Activated T-helper 9 cell treated with anti-CD3 and anti-CD28 coated beads, Interleukin-2, amount 50 U/mL, for 16 hours (primary cell): ENCODE data around the gene TMEM190.
"Not testable (repeated sequence)": the region's sequence is repeated elsewhere in the genome, so short reads cannot be mapped to it uniquely, and the experiment has no call there.

Source experiments
- DNase-seq: peaks from one replicate; pipeline ENCODE4 v3.0.0-alpha.2; 2020; ENCODE audit warnings: low read depth

TMEM190 gene

DNA sequence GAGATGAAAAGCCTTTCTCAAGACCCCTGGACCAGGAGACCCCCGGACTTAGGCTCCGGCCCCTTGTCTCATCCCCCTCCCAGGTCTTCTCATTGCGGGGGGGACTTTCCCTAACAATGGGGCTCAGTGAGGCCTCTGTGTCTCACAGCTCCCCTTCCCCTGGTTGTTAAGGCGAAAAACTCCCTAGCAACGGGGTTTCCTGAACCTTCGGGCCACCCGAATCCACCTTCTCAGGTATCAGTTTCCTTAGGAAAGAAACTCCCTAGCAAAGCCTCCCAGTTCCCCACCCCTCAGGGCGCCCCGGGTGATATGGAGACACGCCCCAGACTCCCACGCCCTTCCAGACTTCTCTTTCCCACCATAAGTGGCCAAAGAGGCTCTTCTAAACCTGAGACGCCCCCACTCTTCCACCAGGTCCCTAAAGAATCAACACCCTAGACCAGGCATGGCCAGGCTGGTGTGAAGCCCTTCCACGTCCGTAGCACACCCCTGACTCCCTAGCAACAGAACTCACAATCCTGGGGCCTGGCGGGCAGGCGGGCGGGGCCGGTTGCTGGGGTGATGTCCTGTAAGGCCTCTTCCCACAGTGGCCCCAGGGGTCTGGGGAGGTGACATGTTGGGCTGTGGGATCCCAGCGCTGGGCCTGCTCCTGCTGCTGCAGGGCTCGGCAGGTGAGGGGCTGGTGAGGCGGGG is at the start of gene TMEM190:
Gene TMEM190 (plus strand): TSS at position 586 of the 693 bp plus-strand sequence. CDS start 28 bp downstream, at position 614.
- no peak for DNase-seq

DNA sequence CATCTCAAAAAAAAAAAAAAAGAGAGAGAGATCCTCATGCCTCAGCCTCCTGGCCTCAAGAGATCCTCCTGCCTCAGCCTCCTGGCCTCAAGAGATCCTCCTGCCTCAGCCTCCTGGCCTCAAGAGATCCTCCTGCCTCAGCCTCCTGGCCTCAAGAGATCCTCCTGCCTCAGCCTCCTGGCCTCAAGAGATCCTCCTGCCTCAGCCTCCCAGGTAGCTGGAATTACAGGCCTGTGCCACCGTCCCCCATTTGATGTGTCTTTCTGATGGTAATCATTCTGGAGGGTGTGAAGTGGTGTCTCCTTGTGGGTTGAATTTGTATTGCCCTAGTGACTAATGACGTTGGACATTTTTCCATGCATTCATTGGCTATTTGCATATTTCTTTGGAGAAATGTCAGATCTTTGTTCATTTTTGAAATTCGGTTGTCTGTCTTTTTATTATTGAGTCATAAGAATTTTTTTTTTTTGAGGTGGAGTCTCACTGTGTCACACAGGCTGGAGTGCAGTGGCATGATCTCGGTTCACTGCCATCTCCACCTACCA is 47.8 kb upstream of the TMEM190 start:
- DNase-seq = not testable (repeated sequence)

DNA sequence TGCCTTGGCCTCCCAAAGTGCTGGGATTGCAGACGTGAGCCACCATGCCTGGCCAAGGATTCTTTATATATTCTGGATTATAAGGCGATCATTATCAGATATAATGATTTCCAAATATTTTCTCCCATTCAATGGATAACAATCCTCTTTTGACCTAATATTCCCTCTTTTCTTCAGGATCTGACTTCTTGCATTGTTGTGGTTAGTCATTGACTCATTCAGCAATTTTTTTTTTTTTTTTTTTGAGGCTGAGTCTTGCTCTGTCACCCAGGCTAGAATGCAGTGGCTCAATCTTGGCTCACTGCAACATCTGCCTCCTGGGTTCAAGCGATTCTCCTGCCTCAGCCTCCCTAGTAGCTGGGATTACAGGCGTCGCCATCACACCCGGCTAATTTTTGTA is 46.8 kb upstream of the TMEM190 start:
- not testable (repeated sequence) for DNase-seq

DNA sequence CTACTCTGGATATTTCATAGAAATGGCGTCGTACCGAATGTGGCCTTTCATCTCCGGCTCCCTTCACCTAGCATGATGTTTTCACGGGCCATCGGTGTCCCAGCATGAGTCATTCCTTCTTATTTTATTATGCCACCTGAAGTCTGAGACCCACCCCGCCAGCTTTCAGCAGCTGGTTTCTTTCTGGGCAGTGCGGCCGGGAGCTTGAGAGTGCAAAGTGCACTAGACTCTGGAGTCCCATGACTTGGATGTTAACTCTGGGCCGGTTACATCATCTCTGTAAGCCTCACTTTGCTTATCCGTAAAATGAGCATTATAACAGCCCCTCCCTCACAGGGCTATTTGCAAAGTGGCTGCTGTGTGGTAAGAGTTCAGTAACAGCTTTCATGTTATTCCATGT is 42.8 kb upstream of the TMEM190 start:
- no peak for DNase-seq

DNA sequence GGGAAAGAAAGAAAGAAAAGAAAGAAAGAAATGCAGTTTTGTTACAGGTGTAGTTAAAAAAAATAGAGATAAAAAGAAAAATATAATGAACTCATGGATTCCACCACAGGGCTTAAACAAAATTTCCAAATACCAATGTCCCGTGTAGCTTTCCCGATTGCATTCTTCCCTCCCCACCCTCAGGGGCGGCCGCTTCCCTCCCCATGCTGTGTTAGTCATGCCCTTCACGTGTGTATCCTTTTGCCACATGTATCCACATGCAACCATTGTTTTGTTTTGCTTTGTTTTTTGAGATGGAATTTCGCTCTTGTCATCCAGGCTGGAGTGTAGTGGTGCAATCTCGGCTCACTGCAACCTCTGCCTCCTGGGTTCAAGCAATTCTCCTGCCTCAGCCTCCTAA is 40.5 kb upstream of the TMEM190 start:
- DNase-seq = no peak

DNA sequence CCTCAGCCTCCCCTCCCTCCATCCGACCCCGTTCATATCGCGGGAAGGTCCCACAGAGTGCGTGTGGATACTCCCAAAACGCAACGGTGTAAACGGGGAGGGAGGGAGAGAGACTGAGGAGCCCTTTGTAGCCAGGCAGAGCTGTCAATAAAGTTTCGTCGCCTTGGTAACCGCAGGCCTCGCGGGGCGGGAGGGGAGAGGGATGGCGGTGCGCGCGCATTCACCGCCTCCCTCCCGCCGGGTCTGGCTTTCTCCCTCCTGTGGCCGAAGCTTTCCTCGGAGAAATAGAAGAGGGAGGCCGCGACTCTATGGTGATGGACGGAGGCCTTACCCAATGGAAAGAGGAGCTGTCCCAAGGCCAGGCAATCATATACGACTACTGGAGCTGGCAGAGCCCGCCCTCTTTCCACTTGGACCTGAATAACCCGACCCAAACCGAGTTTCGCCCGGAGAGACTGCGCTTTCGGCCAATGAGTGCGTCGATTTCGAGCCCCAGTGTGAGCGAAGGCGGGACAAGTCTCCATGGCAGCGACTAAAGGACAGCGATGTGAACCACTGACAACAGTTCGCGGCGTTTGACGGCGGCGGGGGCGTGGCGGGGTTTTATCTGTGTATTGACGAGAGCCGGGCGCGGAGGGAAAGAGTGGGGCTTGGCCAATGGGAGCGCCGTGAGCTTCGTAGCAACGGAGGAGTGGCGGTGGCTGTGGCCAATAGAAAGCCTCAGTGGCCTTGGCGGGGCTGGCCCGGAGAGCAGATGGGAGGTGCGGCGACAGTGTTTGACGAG is 37.3 kb upstream of the TMEM190 start, which contains the start of gene KMT5C:
Gene KMT5C (plus strand): TSS at position 772 of the 784 bp plus-strand sequence. CDS start 2,061 bp downstream, outside the sequence.
- peak; percentile 100 for DNase-seq

DNA sequence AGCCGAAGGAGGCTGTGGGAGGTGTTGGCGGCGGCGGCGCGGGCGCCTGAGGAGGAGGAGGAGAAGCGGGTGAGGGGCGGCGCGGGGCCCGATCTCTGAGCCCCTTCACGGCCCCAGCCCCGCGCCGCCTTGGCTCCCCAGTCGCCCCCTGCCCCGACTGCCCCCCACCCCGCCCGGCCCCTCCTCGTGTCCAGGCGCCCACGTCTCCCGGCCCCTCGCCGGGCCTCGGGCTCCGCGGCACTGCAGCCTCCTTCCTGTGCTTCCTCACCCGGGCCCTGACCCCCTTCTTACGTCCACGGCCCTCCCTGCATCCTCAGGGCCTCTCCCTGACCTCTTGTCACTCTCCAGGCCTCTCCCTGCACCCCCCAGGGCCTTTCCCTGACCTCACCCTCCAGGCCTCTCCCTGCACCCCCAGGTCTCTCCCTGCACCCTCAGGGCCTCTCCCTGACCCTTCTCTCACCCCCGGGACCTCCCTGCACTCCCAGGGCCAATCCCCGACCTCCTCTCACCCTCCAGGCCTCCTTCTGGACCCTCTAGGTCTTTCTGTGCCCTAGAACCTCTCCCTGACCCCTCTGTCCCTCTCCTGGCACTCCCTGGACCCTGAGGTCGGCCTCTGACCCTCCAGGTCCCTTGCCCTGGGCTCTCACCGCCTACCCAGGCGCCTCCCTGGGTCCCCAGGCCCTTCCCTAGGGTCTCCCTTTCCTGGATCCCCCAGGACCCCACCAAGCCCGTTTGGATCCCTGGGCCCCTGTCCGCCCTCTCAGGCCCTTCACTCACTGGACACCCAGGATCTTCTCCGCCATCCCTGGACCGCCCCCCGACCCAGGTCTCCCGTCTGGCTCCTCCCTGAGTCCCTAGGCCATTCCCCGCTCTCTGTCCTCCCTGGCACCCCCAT is 36.5 kb upstream of the TMEM190 start:
- no peak for DNase-seq

DNA sequence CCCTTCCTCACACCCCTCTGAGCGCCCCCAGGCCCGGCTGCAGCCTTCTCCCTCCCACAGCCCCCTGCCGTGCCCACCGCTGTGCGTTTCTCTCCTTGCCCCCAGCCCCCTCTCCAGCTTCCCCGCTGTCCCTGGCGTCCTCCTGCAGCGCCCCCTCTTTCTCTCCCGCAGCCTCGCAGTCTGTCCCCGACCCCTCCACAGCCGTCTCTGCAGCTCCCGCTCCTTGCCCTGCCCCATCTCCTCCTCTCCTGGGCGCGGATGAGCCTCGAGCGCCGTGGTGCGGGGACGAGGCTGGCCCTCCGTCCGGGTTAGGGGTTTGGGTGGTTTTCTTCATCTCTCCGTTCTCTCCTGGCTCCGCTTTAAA is 35.9 kb upstream of the TMEM190 start:
- no peak for DNase-seq

DNA sequence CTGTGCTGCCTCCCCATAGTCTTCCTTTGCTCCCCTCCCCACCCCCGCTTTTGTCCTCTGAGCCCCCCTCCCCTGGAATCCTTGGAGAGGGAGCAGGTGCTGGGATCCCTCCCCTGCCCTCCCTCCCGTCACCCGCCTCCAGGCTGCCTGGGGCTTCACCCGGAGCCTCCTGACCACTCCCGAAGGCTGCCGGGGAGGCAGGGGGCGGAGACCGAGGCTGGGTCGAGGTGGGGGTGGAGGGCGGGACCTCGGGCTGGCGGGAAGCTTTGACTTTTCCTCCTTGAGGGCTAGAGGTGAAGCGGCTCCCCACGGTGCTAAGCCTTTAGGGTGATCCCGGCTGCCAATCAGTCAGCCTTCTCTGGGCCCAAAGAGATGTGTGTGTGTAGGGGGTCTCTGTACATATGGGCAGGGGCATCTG is 35.4 kb upstream of the TMEM190 start:
- peak; percentile 38 for DNase-seq

DNA sequence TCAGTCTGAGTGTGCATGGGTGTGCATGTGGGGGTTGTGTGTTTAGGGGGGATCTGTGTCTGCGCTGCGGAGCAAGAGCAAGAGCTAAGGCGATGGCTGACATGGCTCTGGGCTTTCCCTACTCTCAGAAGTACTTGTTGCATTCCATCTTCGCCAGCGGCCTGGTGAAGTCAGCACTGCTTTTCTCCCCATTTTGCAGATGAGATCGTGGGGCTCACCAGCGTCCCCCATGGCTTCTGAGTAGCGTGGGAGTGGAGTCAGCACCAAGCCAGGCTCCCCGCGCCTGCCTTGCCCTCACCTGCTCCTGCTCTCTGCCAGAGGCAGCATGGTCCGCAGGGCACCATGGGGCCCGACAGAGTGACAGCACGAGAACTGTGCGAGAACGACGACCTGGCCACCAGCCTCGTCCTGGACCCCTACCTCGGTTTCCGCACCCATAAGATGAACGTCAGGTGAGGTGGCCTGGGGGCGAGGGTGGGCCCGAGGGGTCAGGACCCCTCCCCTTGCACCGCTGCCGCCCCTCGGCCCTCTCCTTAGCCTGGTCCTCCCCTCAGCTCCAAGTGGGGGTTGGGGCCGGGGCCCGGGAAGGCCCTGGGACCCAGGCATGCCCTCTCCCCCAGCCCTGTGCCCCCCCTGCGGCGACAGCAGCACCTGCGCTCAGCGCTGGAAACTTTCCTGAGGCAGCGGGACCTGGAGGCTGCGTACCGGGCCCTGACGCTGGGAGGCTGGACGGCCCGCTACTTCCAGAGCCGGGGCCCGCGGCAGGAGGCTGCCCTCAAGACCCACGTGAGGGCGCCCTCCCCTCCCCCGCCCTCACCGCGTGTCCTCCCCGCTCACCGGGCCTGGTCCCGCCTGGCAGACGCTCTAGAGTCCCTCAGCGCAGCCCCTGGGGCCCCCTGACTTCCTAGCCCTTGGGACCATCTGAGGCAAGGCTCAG is 34.8 kb upstream of the TMEM190 start:
- DNase-seq = no peak

DNA sequence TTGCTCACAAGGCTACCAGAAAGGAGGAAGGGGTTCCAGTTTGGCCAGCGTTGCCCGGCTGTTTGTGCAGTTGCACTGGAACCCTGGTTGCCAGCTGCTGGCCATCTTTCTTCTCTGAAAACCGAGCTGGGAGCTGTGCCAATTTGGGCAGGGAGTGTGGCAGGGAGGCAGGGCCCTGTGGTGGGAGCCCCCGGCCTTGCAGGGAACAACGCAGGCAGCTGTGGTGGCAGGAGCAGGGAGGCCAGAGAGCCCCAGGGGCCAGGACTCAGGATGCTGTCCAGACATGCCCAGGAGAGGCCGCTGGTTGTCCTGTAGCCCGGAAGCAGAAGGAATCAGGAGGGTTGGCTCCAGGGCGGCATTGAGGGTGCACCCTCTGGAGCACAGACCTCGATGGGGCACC is 32.2 kb upstream of the TMEM190 start:
- no peak for DNase-seq

DNA sequence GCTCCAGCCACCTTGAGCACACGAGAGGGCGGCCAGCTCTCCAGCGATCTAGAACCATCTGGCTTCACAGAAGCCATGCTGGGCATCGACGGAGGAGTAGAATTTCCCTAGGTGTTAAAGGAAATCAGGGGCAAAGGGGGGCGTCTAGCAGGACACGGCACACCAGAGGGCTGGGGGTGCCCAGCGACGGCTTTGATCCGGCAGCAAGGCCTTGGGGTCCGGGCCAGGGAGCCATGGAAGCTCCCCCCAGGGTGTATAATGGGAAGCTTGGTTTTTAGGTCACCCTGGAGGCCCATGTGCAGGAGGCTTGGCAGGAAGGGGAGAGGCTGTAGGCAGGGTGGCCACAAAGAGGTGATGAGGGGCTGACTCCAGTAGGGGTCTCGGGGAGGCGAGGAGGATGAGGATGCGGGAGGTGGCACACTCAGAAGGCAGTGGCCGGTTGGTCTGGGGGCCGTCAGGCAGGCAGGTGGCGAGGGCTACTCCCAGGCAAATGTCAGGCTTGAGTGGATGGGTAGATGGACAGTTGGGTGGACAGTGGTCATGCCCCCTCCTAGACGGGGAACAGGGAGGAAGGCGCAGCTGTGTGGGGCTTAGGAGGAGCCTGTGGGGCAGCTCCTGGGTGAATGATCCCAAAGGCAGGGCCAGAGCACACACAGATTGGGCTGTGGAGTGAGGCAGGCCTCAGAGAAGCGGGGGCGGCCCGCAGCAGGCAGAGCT is 31.4 kb upstream of the TMEM190 start:
- DNase-seq = no peak

DNA sequence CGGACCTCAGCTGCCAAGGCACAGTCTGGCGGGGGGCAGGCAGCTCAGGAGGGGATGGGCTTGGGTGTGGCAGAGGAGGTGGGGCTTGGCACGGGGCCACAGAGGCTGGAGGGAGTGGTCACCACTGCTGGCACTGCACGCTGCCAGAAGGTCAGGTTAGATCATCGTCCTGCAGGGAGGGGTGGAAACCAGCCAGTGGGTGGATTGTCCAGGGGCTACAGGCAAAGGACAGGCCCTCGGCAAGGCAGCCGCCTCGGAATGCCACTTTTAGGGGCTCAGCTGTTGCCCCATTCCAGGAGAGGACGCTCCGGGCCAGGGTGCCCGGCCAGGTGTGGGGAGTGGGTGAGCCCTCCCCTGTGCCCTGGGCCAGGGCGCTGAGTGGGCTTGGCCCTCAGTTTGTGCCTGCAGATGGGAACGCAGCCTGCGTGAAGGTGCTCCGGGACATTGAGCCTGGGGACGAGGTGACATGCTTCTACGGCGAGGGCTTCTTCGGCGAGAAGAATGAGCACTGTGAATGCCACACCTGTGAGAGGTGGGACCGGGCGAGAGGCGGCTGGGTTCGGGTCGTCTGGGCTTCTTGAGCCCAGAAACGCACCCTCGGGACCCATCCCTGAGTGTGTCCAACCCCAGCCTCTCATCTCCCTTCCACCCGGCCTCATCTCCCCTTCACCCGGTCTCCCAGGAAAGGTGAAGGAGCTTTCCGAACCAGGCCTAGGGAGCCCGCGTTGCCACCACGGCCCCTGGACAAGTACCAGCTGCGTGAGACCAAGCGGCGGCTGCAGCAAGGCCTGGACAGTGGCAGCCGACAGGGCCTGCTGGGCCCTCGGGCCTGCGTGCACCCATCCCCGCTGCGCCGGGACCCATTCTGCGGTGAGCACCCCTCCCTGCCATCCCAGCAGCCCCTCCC is 30.6 kb upstream of the TMEM190 start:
- no peak for DNase-seq

DNA sequence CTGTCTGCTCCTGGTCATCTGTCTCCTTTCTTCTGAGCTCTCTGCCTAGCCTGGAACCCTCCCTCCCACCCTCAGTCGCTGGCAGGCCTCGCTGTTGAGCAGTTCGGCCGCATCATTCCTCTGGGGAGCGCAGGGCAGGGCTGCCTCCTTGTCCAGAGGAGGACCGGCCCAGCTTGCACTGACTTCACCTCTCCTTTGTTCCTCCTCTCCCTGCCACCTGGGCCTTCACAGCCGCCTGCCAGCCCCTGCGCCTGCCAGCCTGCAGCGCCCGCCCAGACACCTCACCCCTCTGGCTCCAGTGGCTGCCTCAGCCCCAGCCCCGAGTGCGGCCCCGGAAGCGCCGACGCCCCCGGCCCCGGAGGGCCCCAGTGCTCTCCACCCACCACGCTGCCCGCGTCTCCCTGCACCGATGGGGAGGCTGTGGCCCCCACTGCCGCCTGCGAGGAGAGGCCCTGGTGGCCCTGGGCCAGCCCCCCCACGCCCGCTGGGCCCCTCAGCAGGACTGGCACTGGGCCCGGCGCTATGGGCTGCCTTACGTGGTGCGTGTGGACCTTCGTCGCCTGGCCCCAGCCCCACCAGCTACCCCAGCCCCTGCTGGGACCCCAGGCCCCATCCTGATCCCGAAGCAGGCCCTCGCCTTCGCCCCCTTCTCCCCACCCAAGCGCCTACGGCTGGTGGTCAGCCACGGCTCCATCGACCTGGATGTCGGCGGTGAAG is 29.7 kb upstream of the TMEM190 start:
- DNase-seq = no peak

DNA sequence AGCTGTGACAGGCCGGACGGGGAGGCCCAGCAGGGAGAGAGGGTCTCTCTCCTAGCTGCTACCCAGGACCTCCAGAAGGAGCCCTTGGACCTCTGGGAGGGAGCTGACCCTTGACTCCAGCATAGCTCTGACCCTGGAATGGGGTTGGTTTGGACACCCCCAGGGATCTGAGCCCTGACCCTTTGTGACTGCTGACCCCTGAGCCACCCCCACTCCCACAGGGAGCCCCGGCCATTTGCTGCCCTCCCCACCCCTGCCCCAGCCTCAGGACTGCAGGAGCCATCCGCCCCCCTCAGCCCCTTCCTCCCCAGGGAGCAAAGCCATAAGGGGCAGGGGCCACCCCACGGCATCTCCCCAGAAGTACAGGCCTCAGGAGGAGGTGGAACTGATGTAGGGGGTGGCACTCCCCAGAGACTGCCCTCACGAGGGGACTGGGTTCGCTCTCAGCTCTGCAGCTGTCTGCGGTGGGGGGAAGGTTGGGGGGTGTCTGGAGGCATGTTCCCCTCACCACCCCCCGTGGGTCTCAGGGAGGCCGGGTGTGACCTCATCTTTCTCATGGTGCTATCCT is 29.1 kb upstream of the TMEM190 start:
- DNase-seq = no peak

DNA sequence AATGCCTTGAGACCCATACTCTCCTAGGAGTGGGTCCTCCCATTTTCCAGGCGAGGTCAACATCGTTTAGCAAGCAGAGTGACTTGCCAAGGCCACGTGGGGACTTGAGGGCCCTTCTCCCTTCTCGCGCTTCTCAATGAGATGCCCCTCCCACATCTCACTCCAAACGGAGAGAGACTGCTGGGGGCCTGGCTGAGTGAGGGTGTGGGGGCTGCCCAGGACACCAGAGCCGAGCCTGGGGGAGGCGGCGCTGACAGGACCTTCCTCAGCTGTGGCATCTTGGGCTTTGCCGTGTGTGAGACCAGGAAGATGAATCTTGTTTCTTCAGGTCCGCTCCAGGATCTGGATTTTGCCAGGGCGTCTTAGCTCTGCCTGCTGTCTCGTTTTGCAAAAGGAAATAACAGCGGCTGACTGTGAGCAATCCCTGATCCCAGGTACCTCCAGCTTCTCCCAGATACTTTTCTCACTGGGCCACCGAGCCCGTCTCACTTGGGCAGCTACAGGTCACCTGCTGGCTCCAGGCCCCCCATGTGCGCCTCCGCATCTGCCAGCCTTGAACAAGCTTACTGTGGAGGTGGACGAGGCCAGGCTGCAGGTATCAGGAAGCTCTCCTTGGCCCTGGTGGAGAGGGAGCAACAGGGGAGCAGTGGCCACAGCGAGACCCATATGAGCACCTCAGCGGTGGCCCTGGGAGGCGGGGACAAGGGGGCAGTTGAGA is 28.1 kb upstream of the TMEM190 start:
- DNase-seq = no peak

DNA sequence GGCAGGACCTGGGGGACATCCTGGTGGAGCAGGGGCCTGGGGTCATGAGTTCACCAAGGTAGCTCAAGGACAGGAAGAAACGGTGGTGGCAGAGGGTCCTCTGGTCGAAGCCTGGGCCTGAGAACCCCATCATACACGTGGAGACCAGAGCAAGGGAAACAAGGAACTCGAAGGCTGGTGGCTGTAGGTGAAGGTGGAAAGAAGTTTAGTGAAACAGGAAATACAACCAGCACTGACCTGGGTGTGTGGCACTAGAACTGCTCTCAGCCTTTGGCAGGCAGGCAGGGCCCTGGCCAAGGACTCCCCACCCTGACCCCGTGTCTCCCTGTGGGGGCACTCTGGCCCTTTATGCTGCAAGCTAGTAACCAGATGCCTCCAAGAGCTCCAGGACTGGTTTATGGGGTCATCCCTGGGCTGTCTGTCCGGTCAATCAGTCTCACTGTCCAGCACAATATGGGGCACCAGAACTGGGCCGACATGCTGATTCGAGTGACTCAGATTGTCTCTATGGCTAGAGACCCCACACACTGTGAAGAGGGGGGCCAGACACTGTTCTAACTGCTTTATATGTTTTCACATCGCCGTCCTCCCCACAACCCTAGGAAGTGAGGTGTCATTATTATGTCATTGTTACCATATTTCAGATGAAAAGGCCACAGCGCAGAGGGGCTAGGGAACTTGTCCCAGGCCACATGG is 25.9 kb upstream of the TMEM190 start:
- DNase-seq = no peak
